Vagina (tissue), 2 donors: ENCODE measurements around the gene CRYBG1. TPM values are rescaled to one million over a fixed set of nuclear protein-coding genes. Genes with fewer than 3 reads are reported as not detected.

Experiments used
- DNase-seq, 2 donors: peaks; one replicate each; pipeline ENCODE4 v3.0.0-alpha.2; 2017; ENCODE audit errors: extremely low spot score in 2 of 2
- H3K27ac ChIP-seq: fragments of 200-600 bp; sonication (generic); one replicate; pipeline ENCODE4 v1.5.1; 2019
- H3K27me3 ChIP-seq: fragments of 200-600 bp; sonication (generic); one replicate; pipeline ENCODE4 v1.5.1; 2019
- H3K36me3 ChIP-seq, 2 donors: fragments of 200-600 bp; sonication (generic); one replicate each; pipeline ENCODE4 v1.5.1; 2017 to 2019
- H3K4me1 ChIP-seq: fragments of 200-600 bp; sonication (generic); one replicate; pipeline ENCODE4 v1.5.1; 2019
- H3K4me3 ChIP-seq, 2 donors: fragments of 200-600 bp; sonication (generic); 1 replicate in 1 of 2; 2 replicates in 1 of 2; pipeline ENCODE4 v1.5.1; 2016 to 2019
- H3K9me3 ChIP-seq: fragments of 200-600 bp; sonication (generic); one replicate; pipeline ENCODE4 v1.5.1; 2019
- POLR2A ChIP-seq, 2 donors: fragments of 450-650 bp; IDR thresholded peaks; one replicate each; pipeline ENCODE4 v1.6.1; 2017; ENCODE audit warnings: antibody characterized with exemption in 2 of 2, mild to moderate bottlenecking in 2 of 2, moderate library complexity in 2 of 2
- POLR2AphosphoS5 ChIP-seq, 2 donors: sonication (generic); formaldehyde crosslinking; IDR thresholded peaks; one replicate each; pipeline ENCODE4 v1.9.0; 2017; ENCODE audit warnings: antibody characterized with exemption in 2 of 2, mild to moderate bottlenecking in 2 of 2, low read depth in 1 of 2; ENCODE audit not compliant: insufficient read depth in 1 of 2
- intact Hi-C: fragments of 100-400 bp; cut with DNase I; formaldehyde crosslinking; loops from one replicate; pipeline ENCODE4 v1.15.1; 2023
- total RNA-seq: library from RNA; depleted of rRNA; stranded (reverse); fragments of >200 nt; gene quantifications from one replicate; pipeline ENCODE4 v1.2.3, GENCODE V29; 2016
- TF ChIP-seq, protein P1 (sequence below), 3 experiments: fragments of 450-650 bp in 2 of 3; fragments of 200-600 bp in 1 of 3; sonication (generic) in 1 of 3; IDR thresholded peaks; one replicate each; pipeline ENCODE4 v1.5.1; 2017 to 2019; ENCODE audit warnings: antibody characterized with exemption in 3 of 3, mild to moderate bottlenecking in 2 of 3, moderate library complexity in 2 of 3

Gene CRYBG1
- total RNA-seq, 1 donor from 2014 or later = 46.7 TPM

DNA sequence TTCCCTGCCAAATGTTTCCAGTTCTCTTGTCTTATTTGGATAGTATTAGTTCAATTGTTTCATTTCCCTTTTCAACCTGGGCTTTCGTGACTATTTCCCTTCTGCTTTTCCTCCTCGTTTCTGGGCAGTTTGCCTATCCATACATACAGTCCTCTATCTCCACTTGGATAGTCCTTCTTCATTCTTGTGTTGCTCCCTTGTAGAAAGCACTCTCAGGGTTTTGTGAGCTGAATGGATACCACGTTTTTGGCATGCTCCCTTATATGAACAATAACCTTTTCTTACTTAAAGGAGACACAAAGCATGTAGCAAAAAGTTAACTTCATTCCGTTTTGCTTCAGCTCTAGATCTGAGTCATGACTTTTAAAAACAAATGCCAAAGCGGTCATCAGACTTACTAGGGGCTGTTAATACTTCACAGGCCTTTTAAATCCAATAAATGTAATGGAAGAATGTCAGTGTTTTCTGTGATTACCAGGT lies 16.6 kb downstream of the CRYBG1 start:
- Histone ChIP-seq H3K9me3 (no peaks in the 10 kb centered on the region), H3K4me3 (no peak overlapping the region), H3K36me3 (no peaks in the 10 kb centered on the region), H3K27ac (no peak overlapping the region), H3K4me1 (peaks cover 6% of the 10 kb centered on the region), H3K27me3 (no peaks in the 10 kb centered on the region)
- TF ChIP-seq, protein P1, sequence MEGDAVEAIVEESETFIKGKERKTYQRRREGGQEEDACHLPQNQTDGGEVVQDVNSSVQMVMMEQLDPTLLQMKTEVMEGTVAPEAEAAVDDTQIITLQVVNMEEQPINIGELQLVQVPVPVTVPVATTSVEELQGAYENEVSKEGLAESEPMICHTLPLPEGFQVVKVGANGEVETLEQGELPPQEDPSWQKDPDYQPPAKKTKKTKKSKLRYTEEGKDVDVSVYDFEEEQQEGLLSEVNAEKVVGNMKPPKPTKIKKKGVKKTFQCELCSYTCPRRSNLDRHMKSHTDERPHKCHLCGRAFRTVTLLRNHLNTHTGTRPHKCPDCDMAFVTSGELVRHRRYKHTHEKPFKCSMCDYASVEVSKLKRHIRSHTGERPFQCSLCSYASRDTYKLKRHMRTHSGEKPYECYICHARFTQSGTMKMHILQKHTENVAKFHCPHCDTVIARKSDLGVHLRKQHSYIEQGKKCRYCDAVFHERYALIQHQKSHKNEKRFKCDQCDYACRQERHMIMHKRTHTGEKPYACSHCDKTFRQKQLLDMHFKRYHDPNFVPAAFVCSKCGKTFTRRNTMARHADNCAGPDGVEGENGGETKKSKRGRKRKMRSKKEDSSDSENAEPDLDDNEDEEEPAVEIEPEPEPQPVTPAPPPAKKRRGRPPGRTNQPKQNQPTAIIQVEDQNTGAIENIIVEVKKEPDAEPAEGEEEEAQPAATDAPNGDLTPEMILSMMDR (IDR thresholded peaks at IDR 0.05) = no peak
- TF ChIP-seq POLR2A (IDR thresholded peaks at IDR 0.05) = no peak
- TF ChIP-seq POLR2AphosphoS5 (IDR thresholded peaks at IDR 0.05; ENCODE audit: insufficient read depth in 1 of 2, low read depth in 1 of 2) = no peak
- intact Hi-C loops = no loop called here
- no peak for DNase-seq

GRCh38 chr6:106379951-106380350 lies 19.4 kb downstream of the CRYBG1 start:
- intact Hi-C loops = no loop called here
- H3K9me3 ChIP-seq = no peaks in the 10 kb centered on the region
- H3K4me3 ChIP-seq = no peak overlapping the region
- H3K27me3 ChIP-seq = no peaks in the 10 kb centered on the region
- H3K4me1 ChIP-seq = peaks cover 6% of the 10 kb centered on the region
- TF ChIP-seq POLR2A (IDR thresholded peaks at IDR 0.05) (no peak), POLR2AphosphoS5 (IDR thresholded peaks at IDR 0.05; ENCODE audit: insufficient read depth in 1 of 2, low read depth in 1 of 2) (no peak)
- TF ChIP-seq, protein P1 (IDR thresholded peaks at IDR 0.05) = no peak
- H3K27ac ChIP-seq = no peak overlapping the region
- H3K36me3 ChIP-seq = no peaks in the 10 kb centered on the region
- no peak for DNase-seq

- Histone ChIP-seq H3K4me1 (peaks cover 6% of the 10 kb centered on the region), H3K9me3 (no peaks in the 10 kb centered on the region), H3K27me3 (no peaks in the 10 kb centered on the region), H3K36me3 (no peaks in the 10 kb centered on the region), H3K4me3 (no peak overlapping the region), H3K27ac (no peak overlapping the region)
- intact Hi-C loops = no loop called here
- TF ChIP-seq, protein P1 (IDR thresholded peaks at IDR 0.05) = no peak
- TF ChIP-seq POLR2AphosphoS5 (IDR thresholded peaks at IDR 0.05; ENCODE audit: insufficient read depth in 1 of 2, low read depth in 1 of 2) (no peak), POLR2A (IDR thresholded peaks at IDR 0.05) (no peak)
- no peak for DNase-seq
Observed at GRCh38 chr6:106380407-106380806, 19.9 kb downstream of the CRYBG1 start.

- no peaks in the 10 kb centered on the region for H3K9me3 ChIP-seq
- no peak for DNase-seq
- intact Hi-C loops = no loop called here
- no peaks in the 10 kb centered on the region for H3K27me3 ChIP-seq
- TF ChIP-seq, protein P1 (IDR thresholded peaks at IDR 0.05) = no peak
- TF ChIP-seq POLR2AphosphoS5 (IDR thresholded peaks at IDR 0.05; ENCODE audit: insufficient read depth in 1 of 2, low read depth in 1 of 2) (no peak), POLR2A (IDR thresholded peaks at IDR 0.05) (no peak)
- no peak overlapping the region for H3K4me3 ChIP-seq
- H3K27ac ChIP-seq = no peak overlapping the region
- H3K36me3 ChIP-seq = no peaks in the 10 kb centered on the region
- peaks cover 6% of the 10 kb centered on the region for H3K4me1 ChIP-seq
Observed at GRCh38 chr6:106381223-106381622, 20.7 kb downstream of the CRYBG1 start.

- Histone ChIP-seq H3K36me3 (no peaks in the 10 kb centered on the region), H3K9me3 (no peaks in the 10 kb centered on the region), H3K27ac (no peak overlapping the region), H3K4me1 (peaks cover 5% of the 10 kb centered on the region), H3K4me3 (no peak overlapping the region), H3K27me3 (no peaks in the 10 kb centered on the region)
- TF ChIP-seq, protein P1 (IDR thresholded peaks at IDR 0.05) = no peak
- TF ChIP-seq POLR2AphosphoS5 (IDR thresholded peaks at IDR 0.05; ENCODE audit: insufficient read depth in 1 of 2, low read depth in 1 of 2) (no peak), POLR2A (IDR thresholded peaks at IDR 0.05) (no peak)
- intact Hi-C loops = no loop called here
- DNase-seq = no peak
Observed at GRCh38 chr6:106381881-106382280, 21.4 kb downstream of the CRYBG1 start.
